ENCODE results near the gene DCC. TPM values are rescaled to one million over a fixed set of nuclear protein-coding genes. Genes with fewer than 3 reads are reported as not detected.

The DCC gene
- total RNA-seq, 1 experiment from 2014 or later: 0.72 TPM

GRCh38 chr18:53033128-53033527 is 693.1 kb downstream of the DCC start (continued):
- TF ChIP-seq ATF2 (CRISPR knock-in tag; IDR thresholded peaks at IDR 0.05; ENCODE audit: borderline replicate concordance, low read depth) (no peak), TCF7 (CRISPR knock-in tag; IDR thresholded peaks at IDR 0.05; ENCODE audit: low read depth) (no peak), CBFB (CRISPR knock-in tag; IDR thresholded peaks at IDR 0.05; ENCODE audit: low read depth) (no peak), PREB (CRISPR knock-in tag; IDR thresholded peaks at IDR 0.05; ENCODE audit: borderline replicate concordance) (no peak), ELF4 (CRISPR knock-in tag; IDR thresholded peaks at IDR 0.05; ENCODE audit: low read depth) (no peak), ZNF396 (CRISPR knock-in tag; IDR thresholded peaks at IDR 0.05; ENCODE audit: borderline replicate concordance) (no peak), ATF3 (CRISPR knock-in tag; conservative IDR thresholded peaks at IDR 0.05) (no peak), PRRX2 (CRISPR knock-in tag; IDR thresholded peaks at IDR 0.05) (no peak), IRF2 (CRISPR knock-in tag; IDR thresholded peaks at IDR 0.05; ENCODE audit: borderline replicate concordance, low read depth) (no peak), FOXP4 (CRISPR knock-in tag; IDR thresholded peaks at IDR 0.05) (no peak), ZNF138 (CRISPR knock-in tag; conservative IDR thresholded peaks at IDR 0.05) (no peak), OVOL2 (CRISPR knock-in tag; IDR thresholded peaks at IDR 0.05; ENCODE audit: borderline replicate concordance) (no peak)

GRCh38 chr18:53038608-53039007 is 698.6 kb downstream of the DCC start:
- ATAC-seq (no peak), DNase-seq (ENCODE audit: low spot score) (no peak)
- no peaks in the 10 kb centered on the region for H3K4me1 Mint-ChIP-seq
- H3K4me3 Mint-ChIP-seq: no peak overlapping the region
- no peak overlapping the region for H3K27ac Mint-ChIP-seq
- POLR2A ChIA-PET: no interaction called here
- H3K27me3 Mint-ChIP-seq (ENCODE audit: low read depth): no peaks in the 10 kb centered on the region
- no peaks in the 10 kb centered on the region for H3K36me3 Mint-ChIP-seq
- H3K9me3 Mint-ChIP-seq: peaks cover 12% of the 10 kb centered on the region; the same call in 1 of the 2 replicates
- CTCF ChIA-PET: no interaction called here
- TF ChIP-seq ZMAT4 (CRISPR knock-in tag; IDR thresholded peaks at IDR 0.05) (no peak), RORB (CRISPR knock-in tag; IDR thresholded peaks at IDR 0.05) (no peak), STAT6 (CRISPR knock-in tag; conservative IDR thresholded peaks at IDR 0.05; ENCODE audit: low read depth) (no peak), AFF4 (CRISPR knock-in tag; IDR thresholded peaks at IDR 0.05; ENCODE audit: borderline replicate concordance) (no peak), NR3C1 (CRISPR knock-in tag; conservative IDR thresholded peaks at IDR 0.05; ENCODE audit: low read depth) (no peak), JUN (CRISPR knock-in tag; IDR thresholded peaks at IDR 0.05) (no peak), ZNF219 (CRISPR knock-in tag; IDR thresholded peaks at IDR 0.05; ENCODE audit: borderline replicate concordance) (no peak), ZNF281 (CRISPR knock-in tag; IDR thresholded peaks at IDR 0.05) (no peak)
